Esophagus mucosa (tissue), 1 donor: ENCODE data around the gene SPPL2B. TPM values are rescaled to one million over a fixed set of nuclear protein-coding genes. Genes with fewer than 3 reads are reported as not detected.

Experiments used
- ATAC-seq: fragments of 200-7000 bp; cut with Tn5 transposase; one replicate; pipeline ENCODE4 v1.9.1; 2020
- total RNA-seq: library from RNA; stranded (reverse); gene quantifications from one replicate; pipeline ENCODE4 v1.2.4, GENCODE V29; 2023
- donor health status: DM: yes; HTN: yes; CAD: no.

Gene SPPL2B
- total RNA-seq, 1 donor from 2014 or later = 18.8 TPM

DNA sequence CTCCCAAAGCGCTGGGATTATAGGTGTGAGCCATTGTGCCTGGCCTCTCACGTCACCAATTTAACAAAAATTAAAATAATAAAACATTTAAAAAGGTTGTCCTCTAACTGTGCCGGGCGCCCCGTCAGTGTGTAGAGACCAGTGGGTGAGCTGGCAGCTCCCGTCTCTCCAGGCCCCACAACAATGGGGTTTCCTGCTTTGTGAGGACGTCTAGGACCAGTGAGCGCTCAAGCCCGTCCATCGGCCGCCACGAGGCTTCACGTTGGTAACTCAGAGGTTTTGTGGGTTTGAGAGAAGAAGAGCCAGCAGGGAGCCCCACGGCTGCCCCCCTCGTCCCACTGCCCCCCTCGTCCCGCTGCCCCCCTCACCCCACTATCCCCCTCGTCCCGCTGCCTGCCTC is 4.8 kb upstream of the SPPL2B start:
- no peak for ATAC-seq

DNA sequence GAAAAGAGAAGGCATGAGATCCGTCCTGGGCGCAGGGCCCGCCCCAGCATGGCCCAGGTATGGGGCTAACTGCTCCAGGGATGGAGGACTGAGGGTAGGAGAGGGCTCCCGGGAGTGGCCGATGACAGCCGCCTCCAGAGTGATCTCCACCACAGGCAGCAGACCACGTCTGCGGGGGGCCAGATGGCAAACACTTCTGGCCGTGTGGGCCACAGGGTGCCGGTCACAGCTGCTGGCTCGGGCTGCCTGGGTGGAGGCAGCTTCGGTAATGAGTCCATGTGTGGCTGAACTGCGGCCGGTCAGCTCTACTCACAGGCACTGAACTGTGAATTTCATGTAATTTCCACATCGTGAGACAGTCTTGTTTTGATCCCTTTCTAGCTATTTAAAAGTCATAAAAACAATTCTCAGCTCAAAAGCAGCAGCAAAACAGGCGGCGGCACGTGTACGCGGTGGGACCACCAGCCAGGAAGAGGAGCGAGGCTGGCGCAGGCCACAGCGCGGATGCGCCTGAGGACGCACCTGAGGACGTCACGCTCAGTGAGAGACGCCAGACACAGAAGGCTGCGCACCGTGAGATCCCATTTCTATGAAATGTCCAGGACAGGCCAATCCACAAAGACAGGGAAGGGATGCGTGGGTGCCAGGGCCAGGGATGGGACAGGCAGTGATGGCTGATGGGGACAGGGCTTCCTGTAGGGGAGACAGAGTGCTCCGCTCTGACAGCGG is 4.1 kb upstream of the SPPL2B start:
- ATAC-seq = no peak

DNA sequence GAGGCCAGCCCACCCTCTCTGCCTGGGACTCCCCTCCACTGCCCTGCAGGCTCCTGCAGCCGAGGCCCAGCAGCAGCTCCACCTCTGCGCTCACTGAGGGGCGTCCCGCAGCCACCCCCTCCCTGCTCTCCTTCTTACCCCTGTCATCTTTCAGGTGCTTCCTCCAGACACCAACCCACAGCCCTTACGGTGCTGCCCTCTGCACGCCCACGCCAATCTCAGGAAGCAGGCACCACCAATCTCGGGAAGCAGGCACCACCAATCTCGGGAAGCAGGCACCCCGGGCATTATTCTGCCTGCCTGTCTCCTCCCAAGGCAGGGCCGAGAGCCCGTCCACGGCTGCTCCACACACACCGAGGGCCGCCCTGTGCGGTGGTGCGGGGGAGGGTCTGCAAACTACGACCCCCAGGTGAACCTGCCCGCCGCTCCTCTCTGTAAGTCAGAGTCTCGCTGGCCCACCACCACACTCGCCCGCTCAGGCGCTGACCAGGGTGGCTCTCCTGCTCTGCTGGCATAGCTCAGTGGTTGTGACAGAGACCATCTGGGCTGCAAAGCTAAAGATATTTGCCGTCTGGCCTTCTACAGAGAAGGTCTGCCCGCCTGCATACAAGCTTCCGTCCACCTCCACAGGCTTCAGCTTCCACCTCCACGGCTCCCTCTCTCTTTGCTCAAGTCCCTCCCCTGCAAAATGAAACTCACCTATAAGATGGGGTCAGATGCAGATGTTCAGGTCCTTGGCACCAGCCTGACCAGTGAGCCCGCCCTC is 3.0 kb upstream of the SPPL2B start:
- no peak for ATAC-seq

DNA sequence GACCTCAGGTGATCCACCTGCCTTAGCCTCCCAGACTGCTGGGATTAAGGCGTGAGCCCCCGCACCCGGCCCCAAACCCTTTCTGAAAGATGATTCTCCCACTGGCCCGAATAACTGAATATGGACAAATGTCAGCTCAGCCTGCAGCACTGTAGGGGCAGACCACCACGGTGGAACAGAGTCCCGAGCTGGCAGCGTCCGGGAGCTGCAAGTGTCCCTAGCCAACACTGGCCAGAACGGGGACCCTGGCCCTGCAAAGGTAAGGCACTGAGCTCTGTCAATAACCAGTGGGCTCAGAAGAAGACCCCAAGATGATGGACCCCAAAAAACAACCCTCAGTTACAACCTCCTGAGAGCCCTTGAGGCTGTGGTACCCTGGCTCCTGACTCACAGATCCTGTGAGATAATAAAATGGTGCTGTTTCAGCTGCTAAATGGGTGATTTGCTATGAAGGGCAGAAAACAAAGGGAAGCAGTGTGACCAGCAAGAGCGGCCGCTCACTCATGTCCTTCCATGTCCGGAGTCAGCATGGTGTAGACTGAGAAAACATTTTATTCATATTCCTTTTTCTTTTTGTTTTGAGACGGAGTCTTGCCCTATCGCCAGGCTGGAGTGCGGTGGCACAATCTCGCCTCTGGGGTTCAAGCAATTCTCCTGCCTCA is 1.7 kb upstream of the SPPL2B start:
- no peak for ATAC-seq

DNA sequence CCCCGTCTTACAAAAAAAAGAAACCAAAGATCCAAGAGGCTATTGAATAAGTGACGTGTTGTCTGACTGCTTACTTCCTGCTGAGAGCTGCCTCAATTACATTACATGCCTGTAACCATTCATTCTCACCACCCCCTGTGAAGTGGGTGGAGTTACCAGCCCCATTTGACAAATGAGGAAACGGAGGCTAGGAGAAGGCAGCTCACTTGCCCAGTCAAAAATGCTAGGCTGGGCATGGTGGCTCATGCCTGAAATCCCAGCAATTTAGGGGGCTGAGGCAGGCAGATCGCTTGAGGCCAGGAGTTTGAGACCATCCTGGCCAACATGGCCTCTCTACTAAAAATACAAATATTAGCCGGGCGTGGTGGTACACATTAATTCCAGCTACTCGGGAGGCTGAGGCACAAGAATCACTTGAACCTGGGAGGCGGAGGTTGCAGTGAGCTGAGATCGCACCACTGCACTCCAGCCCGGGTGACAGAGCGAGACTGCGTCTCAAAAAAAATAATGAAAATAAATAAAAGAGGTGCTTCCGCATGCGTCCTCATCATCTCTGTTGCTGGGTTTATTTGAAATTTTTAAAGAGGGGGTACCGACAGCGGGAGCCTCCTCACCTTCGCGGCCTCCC is 597 bp upstream of the SPPL2B start:
- ATAC-seq = peak; percentile 76

DNA sequence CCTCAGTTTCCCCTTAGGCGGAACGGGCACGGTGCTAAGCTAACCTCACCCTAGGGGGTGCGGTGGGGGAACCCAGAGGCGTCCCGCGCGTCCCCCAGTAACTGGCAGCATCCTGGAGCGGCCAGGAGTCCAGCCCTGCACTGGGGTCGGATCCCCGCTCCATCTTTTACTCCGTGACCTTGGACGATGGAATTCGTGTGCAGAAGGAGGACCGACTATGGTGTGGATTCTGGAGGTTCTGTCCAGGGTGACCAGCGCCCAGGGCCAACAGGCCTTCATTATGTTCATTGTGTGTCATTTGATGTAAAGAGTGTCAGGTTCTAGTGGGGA is 630 bp downstream of the SPPL2B start:
- ATAC-seq = no peak

DNA sequence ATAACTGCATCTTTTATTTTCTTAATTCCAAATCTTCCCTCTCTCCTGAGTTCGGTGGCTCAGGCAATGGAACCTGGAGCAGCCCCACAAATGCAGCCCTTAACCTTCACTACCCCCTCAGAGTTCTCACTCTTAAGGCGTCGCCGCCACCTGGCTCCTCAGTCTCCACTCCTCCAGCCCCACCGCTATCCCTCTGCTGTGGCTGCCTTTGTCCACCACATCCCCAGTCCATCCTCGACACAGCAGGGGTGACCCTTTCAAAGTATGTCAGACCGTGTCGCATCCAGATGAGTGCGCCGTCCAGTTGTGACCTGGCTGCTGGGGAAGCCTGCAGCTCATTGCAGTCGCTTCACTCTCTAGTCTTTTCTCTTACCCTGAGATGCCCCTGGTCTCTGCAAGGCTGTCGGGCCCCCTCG is 1.0 kb downstream of the SPPL2B start:
- no peak for ATAC-seq

DNA sequence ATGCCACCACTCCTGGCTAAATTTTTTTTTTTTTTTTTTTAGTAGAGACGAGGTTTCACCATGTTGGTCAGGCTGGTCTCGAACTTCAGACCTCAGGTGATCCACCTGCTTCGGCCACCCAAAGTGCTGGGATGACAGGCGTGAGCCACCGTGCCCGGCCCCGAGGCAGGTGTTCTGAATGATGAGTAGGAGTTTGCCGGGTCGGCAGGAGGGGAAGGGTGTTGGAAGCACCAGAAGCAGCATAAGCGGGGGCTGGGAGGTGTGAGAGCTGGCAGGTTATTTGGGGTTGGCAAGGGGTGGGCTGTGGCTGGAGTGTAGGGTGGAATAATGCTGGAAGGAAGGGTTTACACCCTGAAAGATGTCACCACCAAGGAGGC is 1.8 kb downstream of the SPPL2B start:
- no peak for ATAC-seq

DNA sequence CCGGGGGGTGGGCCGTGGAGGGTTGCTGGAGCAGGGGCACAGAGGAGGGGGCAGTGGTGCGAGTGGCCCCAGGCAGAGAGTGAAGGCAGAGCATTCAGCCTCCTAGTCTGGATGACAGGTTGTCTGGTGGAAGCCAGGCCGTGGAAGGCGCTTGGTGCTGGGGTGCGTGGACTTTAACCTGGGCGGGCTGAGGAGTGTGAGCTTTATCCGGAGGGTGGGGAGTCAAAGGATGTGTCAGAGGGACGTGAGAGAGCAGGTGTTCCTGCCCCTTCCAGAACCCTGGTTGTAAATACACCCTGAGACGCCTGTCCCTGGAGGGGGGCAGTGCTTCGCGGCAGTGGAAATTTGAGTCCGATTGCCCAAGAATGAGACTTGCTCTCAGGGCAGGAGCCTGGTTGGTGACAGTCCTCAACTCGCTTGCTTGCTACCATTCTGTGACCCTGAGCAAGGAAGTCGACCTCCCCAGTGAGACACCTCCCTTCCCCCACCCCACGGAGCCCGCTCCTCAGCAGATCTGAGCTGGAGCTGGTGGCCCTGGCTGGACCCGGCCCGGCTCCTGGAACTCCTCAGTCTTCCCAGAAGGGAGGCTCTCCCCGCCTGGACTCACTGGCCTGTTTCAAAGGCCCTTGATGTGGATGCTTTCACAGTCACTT is 2.3 kb downstream of the SPPL2B start:
- no peak for ATAC-seq

DNA sequence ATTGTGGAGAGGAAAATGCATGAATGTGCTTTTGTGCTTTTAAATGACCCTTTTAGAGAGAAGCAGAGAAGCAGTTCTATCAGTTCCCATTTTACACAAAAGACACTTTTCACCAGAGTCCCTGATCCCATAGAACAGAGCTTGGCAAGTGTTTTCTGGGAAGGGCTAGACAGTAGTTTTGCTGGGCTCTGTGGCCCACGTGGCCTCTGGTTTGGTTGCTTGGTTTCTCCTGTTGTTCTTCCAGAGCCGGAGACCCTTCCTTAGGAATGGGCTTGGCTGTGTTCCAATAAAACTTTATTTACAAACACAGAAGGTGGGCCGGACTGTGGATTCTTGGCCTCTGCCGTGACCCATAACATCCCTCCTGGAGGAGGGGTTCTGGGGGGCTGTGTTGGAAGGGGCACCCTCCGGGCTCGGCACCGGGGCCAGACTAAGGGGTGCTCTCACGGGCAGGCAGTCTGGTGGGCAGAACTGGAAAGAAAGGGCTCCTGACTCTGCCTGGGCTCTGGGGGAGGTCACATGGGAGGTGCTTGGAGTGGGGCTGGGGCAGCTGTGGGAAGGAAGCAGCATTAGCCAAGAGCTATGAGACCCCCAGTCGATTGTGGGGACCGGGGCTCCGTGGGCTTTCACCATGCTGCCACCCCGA is 3.2 kb downstream of the SPPL2B start:
- ATAC-seq = no peak

DNA sequence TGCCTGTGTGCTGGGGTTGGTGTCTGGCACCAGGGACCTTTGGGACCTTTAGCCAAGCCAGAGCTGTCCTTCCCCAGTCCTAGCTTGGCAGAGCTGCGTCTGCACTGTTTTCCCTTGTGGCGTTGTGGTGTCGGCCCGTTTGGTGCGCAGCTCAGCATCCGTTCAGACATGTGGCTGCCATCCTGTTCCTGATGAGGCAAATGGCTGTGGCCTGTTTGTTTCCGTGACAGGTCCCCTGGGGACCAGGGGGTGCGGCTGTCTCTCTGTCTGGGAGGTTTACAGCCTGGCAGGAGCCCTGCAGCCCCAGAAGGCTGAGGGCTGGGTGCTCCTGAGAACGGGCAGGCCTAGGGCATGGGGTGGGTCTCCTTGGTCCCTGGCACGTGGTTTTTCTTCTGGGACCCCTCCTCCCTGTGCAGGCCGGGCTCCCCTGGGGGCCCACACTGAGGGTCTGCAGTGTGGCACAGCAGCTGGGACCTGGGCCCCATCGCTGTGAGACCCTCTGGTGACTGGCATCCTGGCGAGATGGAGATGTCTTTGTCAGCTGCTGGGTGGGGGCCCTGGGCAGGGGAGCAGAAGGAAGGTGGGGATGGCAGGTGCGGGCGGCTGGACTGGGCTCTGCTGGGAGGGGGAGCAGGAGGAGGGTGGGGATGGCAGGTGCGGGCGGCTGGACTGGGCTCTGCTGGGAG is 4.0 kb downstream of the SPPL2B start:
- ATAC-seq = peak; percentile 15

DNA sequence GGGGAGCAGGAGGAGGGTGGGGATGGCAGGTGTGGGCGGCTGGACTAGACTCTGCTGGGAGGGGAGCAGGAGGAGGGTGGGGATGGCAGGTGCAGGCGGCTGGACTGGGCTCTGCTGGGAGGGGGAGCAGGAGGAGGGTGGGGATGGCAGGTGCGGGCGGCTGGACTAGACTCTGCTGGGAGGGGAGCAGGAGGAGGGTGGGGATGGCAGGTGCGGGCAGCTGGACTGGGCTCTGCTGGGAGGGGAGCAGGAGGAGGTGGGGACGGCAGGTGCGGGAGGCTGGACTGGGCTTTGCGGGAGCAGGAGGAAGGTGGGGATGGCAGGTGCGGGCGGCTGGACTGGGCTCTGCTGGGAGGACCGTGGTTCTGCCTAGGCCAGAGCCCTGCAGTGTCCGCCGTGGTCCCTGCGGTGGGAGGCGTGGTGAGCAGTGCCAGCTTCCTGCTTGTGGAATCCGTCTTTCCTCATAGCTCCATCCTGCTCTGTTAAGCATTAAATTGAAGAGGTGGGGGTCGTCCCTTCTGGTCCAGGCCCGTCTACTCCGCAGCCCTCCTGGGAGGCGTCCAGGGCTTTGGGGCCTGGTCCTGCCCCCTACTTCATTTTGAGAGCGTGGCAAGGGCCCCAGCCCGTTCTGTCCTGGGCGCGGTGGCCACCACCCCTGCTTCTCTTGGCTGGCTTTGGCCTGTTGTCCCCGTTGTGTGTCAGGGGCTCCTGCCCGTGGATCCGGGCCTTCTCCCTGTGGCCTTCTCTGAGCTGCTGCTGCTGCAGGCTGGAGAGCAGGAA is 4.7 kb downstream of the SPPL2B start:
- ATAC-seq = no peak

DNA sequence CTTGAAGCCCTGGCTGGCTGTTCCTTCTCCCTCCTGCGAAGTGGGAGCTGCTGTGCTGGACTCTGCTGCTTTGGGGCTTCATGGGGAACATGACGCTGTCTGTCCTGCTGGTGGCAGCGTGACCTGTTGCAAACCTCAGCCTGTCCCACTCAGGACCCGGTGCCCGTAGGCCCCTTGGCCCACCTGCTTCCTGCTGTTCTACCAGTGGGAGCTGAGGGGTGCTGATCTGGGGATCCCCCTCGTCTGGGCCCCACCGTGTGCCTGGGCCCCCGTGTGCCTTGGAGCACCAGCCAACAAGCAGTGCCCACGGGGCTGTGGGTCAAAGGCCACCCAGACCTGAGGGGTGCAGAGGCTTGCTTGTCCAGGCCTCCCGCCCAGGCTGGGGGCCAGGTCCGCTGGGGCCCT is 5.3 kb downstream of the SPPL2B start:
- no peak for ATAC-seq

DNA sequence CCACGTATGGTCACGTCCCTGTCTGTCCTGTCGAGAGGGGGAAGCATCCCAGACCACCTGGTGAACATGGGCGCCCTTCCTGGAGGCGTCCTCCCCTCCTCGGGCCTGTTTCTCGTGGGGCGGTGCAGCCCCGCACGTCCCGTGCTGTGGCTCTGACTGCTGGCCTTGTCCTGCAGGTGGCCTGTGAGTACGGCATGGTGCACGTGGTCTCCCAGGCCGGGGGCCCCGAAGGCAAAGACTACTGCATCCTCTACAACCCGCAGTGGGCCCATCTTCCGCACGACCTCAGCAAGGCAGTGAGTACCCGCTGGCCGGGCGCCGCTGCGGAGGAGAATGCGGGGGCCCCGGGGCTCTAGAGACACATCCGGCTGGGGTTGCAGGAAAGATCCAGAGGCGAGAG is 5.9 kb downstream of the SPPL2B start:
- ATAC-seq = no peak

DNA sequence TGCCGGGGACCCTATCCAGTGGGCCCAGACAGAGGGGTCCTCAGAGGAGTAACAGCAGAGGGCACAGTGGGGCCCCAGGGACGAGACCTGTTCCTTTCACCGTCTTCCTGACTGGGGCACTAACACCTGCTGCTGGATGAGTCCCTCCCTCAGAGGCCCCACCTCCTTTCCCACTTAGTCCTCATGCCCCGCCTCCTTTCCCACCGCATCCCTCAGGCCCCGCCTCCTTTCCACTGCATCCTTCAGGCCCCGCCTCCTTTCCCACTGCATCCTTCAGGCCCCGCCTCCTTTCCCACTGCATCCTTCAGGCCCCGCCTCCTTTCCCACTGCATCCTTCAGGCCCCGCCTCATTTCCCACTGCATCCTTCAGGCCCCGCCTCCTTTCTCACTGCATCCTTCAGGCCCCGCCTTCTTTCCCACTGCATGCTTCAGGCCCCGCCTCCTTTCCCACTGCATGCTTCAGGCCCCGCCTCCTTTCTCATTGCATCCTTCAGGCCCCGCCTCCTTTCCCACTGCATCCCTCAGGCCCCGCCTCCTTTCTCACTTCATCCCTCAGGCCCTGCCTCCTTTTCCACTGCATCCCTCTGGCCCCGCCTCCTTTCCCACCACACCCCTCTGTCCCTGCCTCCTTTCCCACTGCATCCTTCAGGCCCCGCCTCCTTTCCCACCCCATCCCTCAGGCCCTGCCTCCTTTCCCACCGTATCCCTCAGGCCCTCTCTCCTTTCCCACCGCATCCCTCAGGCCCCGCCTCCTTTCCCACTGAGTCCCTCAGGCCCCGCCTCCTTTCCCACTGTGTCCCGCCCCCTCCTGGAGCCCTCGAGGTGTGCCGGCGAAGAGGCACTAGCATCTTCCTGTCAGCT is 6.7 kb downstream of the SPPL2B start:
- no peak for ATAC-seq

DNA sequence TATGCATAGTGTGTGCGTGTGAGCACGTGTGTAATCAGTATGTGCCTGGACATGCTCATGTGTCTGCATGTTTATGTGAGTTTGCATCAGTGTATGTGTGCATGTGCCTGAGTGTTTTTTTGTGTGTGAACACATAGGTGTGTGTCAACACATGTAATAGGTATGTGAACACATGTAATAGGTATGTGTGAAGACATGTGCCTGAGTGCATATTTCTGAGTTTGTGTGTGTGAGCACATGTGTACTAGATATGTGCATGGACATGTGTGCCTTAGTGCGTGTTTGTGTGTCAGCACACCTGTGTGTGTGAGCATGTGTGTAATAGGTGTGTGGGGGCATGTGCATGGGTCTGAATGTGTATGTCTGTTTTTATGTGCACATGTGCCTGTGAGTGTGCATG is 7.4 kb downstream of the SPPL2B start:
- no peak for ATAC-seq

DNA sequence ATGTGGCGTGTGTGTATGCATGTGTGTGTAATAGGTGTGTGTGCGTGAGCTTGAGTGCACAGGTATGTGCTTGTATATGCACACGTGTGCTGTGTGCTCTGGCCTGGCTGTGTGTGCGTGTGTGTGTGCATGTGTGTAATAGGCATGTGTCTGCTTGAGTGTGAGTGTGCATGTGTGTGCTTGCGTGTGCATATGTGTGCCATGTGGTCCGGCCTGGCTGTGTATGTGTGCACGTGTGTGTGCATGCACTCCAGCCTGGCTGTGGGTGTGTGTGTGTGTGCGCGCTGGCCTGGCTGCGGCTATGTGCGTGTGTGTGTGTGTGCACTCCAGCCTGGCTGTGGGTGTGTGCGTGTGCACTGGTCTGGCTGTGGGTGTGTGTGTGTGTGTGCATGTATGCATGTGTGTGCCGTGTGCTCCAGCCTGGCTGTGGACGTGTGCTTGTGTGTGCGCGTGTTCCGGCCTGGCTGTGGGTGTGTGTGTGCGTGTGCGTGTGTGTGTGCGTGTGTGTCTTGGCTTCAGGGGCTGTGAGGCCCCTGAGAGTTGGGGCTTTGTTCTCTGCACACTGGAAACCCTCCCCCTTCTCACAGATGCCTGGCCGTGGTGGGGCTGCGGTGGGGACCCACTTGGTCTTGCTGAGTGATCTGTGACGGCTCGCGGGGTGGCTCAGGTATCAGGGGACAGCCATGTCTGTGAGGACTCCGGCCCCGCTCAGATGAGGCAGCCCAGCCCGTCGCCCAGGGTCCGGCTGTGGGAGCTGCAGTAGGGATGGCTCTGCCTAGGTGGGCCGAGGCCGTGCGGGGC is 8.2 kb downstream of the SPPL2B start:
- no peak for ATAC-seq

DNA sequence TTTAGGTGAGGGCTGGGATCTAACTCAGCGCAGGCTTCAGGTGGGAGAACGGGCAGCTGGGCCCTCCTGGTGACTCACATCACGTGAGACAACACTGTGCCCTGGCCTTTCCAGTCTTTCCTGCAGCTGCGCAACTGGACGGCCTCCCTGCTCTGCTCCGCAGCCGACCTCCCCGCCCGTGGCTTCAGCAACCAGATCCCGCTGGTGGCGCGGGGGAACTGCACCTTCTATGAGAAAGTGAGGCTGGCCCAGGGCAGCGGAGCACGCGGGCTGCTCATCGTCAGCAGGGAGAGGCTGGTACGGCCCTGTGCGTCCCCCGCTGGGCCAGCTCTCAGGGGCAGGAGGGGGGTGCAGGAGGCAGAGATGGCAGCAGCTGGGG is 8.8 kb downstream of the SPPL2B start:
- no peak for ATAC-seq

DNA sequence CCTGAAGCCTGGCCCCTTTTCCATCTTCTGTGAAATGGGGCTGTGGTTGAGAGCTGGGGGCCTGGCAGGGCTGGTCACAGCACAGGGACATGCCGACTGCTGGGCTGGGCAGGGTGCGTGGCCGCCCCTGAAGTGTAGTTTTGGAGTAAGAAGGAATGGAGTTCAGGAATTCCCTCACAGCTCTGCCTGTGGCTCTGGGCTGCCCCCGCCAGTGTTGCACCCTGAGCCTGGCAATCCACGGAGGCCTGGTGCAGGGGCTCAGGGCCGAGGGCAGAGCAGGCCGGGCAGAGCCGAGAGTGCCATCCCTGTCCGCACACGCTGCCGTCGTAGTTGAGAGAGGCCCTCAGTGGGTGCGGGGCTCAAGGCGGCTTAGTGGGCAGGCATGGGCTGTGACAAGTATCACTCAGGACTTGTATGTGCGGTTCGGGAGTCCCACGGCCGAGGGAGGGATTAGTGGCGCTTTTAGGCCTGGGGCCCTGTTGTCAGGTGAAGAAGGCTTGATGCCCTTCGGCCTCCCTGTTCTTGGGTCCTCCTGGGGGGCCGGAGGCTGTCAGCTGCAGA is 9.7 kb downstream of the SPPL2B start:
- ATAC-seq = no peak
